GM18951 (cell line): ENCODE data around the gene MON1A.

Experiments used
- POLR2A ChIP-seq: IDR thresholded peaks from 4 replicates; pipeline ENCODE4 v1.6.1; 2011; ENCODE audit warnings: mild to moderate bottlenecking; ENCODE audit not compliant: insufficient read length, insufficient read depth; ENCODE audit errors: extremely low read depth
- in situ Hi-C: fragments of 300-500 bp; cut with MboI; formaldehyde crosslinking; loops from one replicate; pipeline ENCODE4 v1.12.0; 2022; ENCODE audit warnings: low sequenced_read_pairs, mixed read lengths, inconsistent platforms; ENCODE audit not compliant: unreplicated experiment

The MON1A gene, protein sequence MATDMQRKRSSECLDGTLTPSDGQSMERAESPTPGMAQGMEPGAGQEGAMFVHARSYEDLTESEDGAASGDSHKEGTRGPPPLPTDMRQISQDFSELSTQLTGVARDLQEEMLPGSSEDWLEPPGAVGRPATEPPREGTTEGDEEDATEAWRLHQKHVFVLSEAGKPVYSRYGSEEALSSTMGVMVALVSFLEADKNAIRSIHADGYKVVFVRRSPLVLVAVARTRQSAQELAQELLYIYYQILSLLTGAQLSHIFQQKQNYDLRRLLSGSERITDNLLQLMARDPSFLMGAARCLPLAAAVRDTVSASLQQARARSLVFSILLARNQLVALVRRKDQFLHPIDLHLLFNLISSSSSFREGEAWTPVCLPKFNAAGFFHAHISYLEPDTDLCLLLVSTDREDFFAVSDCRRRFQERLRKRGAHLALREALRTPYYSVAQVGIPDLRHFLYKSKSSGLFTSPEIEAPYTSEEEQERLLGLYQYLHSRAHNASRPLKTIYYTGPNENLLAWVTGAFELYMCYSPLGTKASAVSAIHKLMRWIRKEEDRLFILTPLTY

GRCh38 chr3:49929291-49930167, at the start of gene MON1A:
TSS of gene MON1A (minus strand) at chr3:49929811. CDS start at chr3:49913346, 16,465 bp downstream.
- in situ Hi-C loops = no loop called here

DNA sequence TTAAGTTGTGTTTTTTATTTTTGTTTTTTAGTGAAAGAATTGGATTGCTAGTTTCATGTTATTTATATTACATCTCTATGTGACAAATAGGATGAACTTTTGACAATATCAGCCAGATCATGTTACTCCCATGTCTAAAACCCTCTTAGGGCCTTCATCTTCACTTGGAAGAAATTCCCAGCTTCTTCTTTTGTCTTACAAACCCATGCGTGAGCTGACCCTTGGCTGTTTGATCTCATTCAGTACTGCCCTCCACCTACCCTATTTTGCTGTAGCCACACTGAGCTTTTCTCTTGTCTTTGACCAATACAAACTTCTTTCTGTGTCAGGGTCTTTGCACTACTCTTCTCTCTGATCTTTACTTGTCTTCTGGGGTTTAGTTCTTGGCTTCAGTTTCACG, 47.3 kb upstream of the MON1A start:
- in situ Hi-C loops = loop anchor here (10.0 kb wide), 1 partner anchor 618 kb away; no protein-coding TSS in a partner anchor
- TF ChIP-seq POLR2A = no peak

More at GRCh38 chr3:49929291-49930167, at the start of gene MON1A:
- peak; percentile 71 for TF ChIP-seq POLR2A

- in situ Hi-C loops = loop anchor here (10.0 kb wide), 1 partner anchor 622 kb away; no protein-coding TSS in a partner anchor
- TF ChIP-seq POLR2A = no peak
These were observed 43.0 kb upstream of the MON1A start for GRCh38 chr3:49972656-49973055.

DNA sequence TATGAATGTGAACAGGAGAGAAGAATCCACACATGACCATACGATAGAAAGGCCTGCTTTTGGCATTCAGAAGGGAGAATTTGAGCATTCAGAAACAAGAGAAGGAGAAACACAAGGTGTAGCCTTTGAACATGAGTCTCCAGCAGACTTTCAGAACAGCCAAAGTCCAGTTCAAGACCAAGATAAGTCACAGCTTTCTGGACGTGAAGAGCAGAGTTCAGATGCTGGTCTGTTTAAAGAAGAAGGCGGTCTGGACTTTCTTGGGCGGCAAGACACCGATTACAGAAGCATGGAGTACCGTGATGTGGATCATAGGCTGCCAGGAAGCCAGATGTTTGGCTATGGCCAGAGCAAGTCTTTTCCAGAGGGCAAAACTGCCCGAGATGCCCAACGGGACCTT, 38.7 kb upstream of the MON1A start:
- TF ChIP-seq POLR2A = no peak
- in situ Hi-C loops = no loop called here

- in situ Hi-C loops = no loop called here
- TF ChIP-seq POLR2A = no peak
These were observed 37.7 kb upstream of the MON1A start for GRCh38 chr3:49967291-49967690.

DNA sequence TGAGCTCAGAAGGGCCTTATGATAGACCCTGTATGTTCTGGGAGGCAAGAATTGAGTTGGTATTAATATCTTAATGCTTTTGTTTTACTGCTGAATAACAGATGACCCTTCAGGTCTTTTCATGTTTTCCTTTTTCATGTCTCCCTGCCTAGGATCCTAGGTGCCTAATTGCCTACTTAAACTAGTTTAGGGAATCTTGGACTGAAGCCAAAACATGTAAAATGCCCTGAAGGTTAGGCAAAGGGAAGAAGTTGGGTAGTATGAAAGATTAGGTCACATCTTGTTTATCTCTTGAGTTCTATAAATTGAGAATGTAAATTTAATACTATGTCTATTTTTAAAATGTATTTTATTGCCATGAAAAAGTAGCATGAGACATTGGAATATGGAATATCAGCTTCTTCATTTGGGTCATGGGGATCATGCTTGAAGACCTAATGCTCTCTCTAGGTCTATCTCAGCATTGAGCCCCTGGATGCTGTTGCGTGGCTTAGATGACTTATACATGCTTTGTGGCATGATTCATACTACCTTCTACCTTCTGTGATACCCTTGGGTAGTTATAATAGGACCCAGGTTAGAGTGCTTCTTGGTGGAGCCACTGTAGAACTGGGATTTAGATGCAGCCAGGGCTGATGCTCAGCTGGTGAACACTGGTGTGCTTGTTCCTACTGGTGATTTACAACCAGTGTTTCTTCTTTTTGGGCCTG, 36.8 kb upstream of the MON1A start:
- no peak for TF ChIP-seq POLR2A

GRCh38 chr3:49955636-49956035, 26.0 kb upstream of the MON1A start:
- in situ Hi-C loops = no loop called here

More for the DNA sequence above, 36.8 kb upstream of the MON1A start:
- in situ Hi-C loops = no loop called here

DNA sequence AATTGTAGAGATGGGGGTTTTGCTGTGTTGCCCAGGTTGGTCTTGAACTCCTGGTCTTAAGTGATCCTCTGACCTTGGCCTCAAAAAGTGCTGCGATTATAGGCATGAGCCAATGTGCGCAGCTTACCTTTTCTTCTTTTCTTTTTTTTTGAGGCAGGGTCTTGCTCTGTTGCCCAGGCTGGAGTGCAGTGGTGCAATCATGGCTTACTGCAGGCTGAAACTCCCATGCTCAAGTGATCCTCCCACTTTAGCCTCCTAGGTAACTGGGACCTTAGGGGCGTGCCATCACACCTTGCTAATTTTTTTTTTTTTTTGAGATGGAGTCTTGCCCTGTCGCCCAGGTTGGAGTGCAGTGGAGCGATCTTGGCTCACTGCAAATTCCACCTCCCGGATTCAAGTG, 23.3 kb upstream of the MON1A start:
- no peak for TF ChIP-seq POLR2A
- in situ Hi-C loops = no loop called here

More at GRCh38 chr3:49955636-49956035, 26.0 kb upstream of the MON1A start:
- TF ChIP-seq POLR2A = no peak

GRCh38 chr3:49942651-49943050, 13.0 kb upstream of the MON1A start:
- no peak for TF ChIP-seq POLR2A
- in situ Hi-C loops = no loop called here

- in situ Hi-C loops = no loop called here
These were observed 11.1 kb upstream of the MON1A start for GRCh38 chr3:49940667-49941249.

GRCh38 chr3:49939858-49940666, 10.5 kb upstream of the MON1A start, which contains the start of gene RBM6:
TSS of gene RBM6 (plus strand) at chr3:49940150. CDS start at chr3:49962642, 22,492 bp downstream.
- TF ChIP-seq POLR2A = peak; percentile 89
- in situ Hi-C loops = no loop called here

More at GRCh38 chr3:49940667-49941249, 11.1 kb upstream of the MON1A start:
- no peak for TF ChIP-seq POLR2A
